Measurements from ENCODE around the gene PRODH.

DNA sequence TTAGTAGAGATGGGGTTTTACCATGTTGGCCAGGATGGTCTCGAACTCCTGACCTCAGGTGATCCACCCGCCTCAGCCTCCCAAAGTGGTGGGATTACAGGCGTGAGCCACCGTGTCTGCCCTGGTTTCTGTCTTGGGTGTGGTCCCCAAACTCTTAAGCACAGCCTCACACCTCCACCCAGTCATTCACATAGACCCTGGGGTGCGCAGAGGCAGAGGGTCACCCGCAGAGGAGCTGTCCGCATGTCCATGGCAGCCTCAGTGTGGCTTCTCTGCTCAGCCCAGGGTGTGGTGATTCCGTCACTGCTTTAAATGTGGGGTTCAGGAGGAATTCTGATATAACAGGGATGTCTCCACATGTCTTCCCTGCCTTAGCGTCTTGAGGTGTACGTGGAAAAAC, 48.5 kb upstream of the PRODH start:
- TF ChIP-seq POLR2A (IDR thresholded peaks at IDR 0.05): no peak
- TF ChIP-seq, protein P1, sequence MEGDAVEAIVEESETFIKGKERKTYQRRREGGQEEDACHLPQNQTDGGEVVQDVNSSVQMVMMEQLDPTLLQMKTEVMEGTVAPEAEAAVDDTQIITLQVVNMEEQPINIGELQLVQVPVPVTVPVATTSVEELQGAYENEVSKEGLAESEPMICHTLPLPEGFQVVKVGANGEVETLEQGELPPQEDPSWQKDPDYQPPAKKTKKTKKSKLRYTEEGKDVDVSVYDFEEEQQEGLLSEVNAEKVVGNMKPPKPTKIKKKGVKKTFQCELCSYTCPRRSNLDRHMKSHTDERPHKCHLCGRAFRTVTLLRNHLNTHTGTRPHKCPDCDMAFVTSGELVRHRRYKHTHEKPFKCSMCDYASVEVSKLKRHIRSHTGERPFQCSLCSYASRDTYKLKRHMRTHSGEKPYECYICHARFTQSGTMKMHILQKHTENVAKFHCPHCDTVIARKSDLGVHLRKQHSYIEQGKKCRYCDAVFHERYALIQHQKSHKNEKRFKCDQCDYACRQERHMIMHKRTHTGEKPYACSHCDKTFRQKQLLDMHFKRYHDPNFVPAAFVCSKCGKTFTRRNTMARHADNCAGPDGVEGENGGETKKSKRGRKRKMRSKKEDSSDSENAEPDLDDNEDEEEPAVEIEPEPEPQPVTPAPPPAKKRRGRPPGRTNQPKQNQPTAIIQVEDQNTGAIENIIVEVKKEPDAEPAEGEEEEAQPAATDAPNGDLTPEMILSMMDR (IDR thresholded peaks at IDR 0.05): no peak
